HepG2 (cell line): ENCODE results near the gene SEMA4A. TPM values are rescaled to one million over a fixed set of nuclear protein-coding genes. Genes with fewer than 3 reads are reported as not detected.
A peak's percentile ranks its signal among the peaks of the same experiment; 100 is the strongest.

Source experiments
- ATAC-seq: fragments of 200-7000 bp; cut with Tn5 transposase; 3 replicates; pipeline ENCODE4 v1.9.1; 2020; ENCODE audit warnings: mild to moderate bottlenecking, moderate library complexity
- BruUV-seq: library from RNA; stranded (reverse); fragments of 400-500 nt; replicated peaks from 2 replicates; lab custom pipeline; 2021; lab: Mats Ljungman, UMichigan
- CTCF ChIA-PET: fragments of 300-600 bp; formaldehyde crosslinking; extraction: SDS; loops from one replicate; lab custom pipeline; 2021; ENCODE audit warnings: low total read pairs, inconsistent platforms, low intra/inter-chr PET ratio; lab: Yijun Ruan, JAX
- POLR2A ChIA-PET: fragments of 350-600 bp; sonication (Branson Sonifier 250); formaldehyde crosslinking; loops from one replicate; lab custom pipeline; 2020; ENCODE audit warnings: antibody characterized with exemption, inconsistent platforms; lab: Yijun Ruan, JAX
- DNase-seq: peaks from one replicate; pipeline ENCODE4 v3.0.0-alpha.2; 2015; ENCODE audit warnings: low spot score
- FAIRE-seq: peaks from 3 replicates; lab custom pipeline; 2011; peaks lifted over from hg19 to GRCh38; lab: Jason Lieb, UNC
- H2AFZ ChIP-seq: one replicate; pipeline ENCODE4 v1.6.1; 2011; ENCODE audit warnings: low read length, inconsistent platforms
- H3K27ac ChIP-seq: fragments of 300-600 bp; 3 replicates; pipeline ENCODE4 v1.8.0; 2011; ENCODE audit warnings: mixed run types, mild to moderate bottlenecking, mixed read lengths, low read length, inconsistent platforms; ENCODE audit not compliant: insufficient read depth; ENCODE audit errors: extremely low read length
- H3K27me3 ChIP-seq, 2 experiments: fragments of 200-600 bp in 1 of 2; 2 replicates in 1 of 2; 3 replicates in 1 of 2; pipeline versions ENCODE4 v1.6.0 to v1.8.0; 2011; ENCODE audit warnings: low read length in 2 of 2, mild to moderate bottlenecking in 2 of 2, moderate library complexity in 2 of 2, inconsistent platforms in 1 of 2; ENCODE audit not compliant: insufficient read depth in 2 of 2, control insufficient read depth in 1 of 2
- H3K36me3 ChIP-seq, 2 experiments: fragments of 200-600 bp in 1 of 2; replicated peaks in 1 of 2; 2 replicates in 1 of 2; 3 replicates in 1 of 2; pipeline versions ENCODE4 v1.5.1 to v1.8.0; 2011; ENCODE audit warnings: low read length in 2 of 2, inconsistent platforms in 1 of 2; ENCODE audit not compliant: insufficient read depth in 2 of 2, control insufficient read depth in 1 of 2
- H3K4me1 ChIP-seq: 2 replicates; pipeline ENCODE4 v1.5.1; 2012; ENCODE audit warnings: low read length, inconsistent platforms; ENCODE audit not compliant: insufficient read depth
- H3K4me2 ChIP-seq: 2 replicates; pipeline ENCODE4 v1.6.0; 2011; ENCODE audit warnings: low read depth, low read length, inconsistent platforms
- H3K4me3 ChIP-seq, 3 experiments: fragments of 200-600 bp in 1 of 3; sonication (generic), shearing (Covaris generic) in 1 of 3; replicated peaks in 1 of 3; 2 replicates each; pipeline ENCODE4 v1.5.1; 2011 to 2016; ENCODE audit warnings: low read length in 3 of 3, inconsistent platforms in 2 of 3, low read depth in 2 of 3, mild to moderate bottlenecking in 2 of 3, control low read depth in 1 of 3, mixed read lengths in 1 of 3; ENCODE audit not compliant: insufficient read depth in 1 of 3
- H3K79me2 ChIP-seq: one replicate; pipeline ENCODE4 v1.6.1; 2011; ENCODE audit warnings: low read length, inconsistent platforms; ENCODE audit not compliant: insufficient read depth
- H3K9ac ChIP-seq: 2 replicates; pipeline ENCODE4 v1.6.0; 2011; ENCODE audit warnings: mild to moderate bottlenecking, low read depth, low read length, inconsistent platforms; ENCODE audit not compliant: insufficient read depth
- H3K9me3 ChIP-seq: 2 replicates; pipeline ENCODE4 v1.5.1; 2012; ENCODE audit warnings: mild to moderate bottlenecking, low read length
- H4K20me1 ChIP-seq: 2 replicates; pipeline ENCODE4 v1.6.0; 2011; ENCODE audit warnings: inconsistent platforms, mild to moderate bottlenecking, low read length, moderate library complexity; ENCODE audit not compliant: insufficient read depth
- ATF2 ChIP-seq: sonication (generic); formaldehyde crosslinking; IDR thresholded peaks from 2 replicates; pipeline ENCODE4 v1.4.0; 2020; ENCODE audit warnings: missing genetic modification reagents
- DMAP1 ChIP-seq: IDR thresholded peaks from 2 replicates; pipeline ENCODE4 v1.6.1; 2016
- EEA1 ChIP-seq: sonication (generic); formaldehyde crosslinking; IDR thresholded peaks from 2 replicates; pipeline ENCODE4 v1.5.1; 2020; ENCODE audit warnings: mild to moderate bottlenecking, missing genetic modification reagents, borderline replicate concordance
- EHMT2 ChIP-seq: fragments of 200-600 bp; sonication (generic); IDR thresholded peaks from 2 replicates; pipeline ENCODE4 v1.7.0; 2017; ENCODE audit warnings: antibody characterized with exemption, low read depth, low read length, borderline replicate concordance
- ERF ChIP-seq: IDR thresholded peaks from 2 replicates; pipeline ENCODE4 v1.6.1; 2018; ENCODE audit warnings: missing biosample characterization, missing genetic modification reagents
- GATAD2A ChIP-seq: IDR thresholded peaks from 2 replicates; pipeline ENCODE4 v1.6.1; 2016
- HMGXB4 ChIP-seq, 2 experiments: sonication (generic) in 1 of 2; formaldehyde crosslinking in 1 of 2; IDR thresholded peaks; 2 replicates each; pipeline versions ENCODE4 v1.4.0 to v1.6.1; 2018 to 2020; ENCODE audit warnings: missing genetic modification reagents in 2 of 2, borderline replicate concordance in 1 of 2, low read depth in 1 of 2, mild to moderate bottlenecking in 1 of 2, missing biosample characterization in 1 of 2
- IRF2 ChIP-seq: IDR thresholded peaks from 2 replicates; pipeline ENCODE4 v1.6.1; 2018; ENCODE audit warnings: missing genetic modification reagents, missing compliant biosample characterization
- ISL2 ChIP-seq: sonication (generic); formaldehyde crosslinking; IDR thresholded peaks from 2 replicates; pipeline ENCODE4 v1.5.0; 2020; ENCODE audit warnings: missing genetic modification reagents
- MXD4 ChIP-seq: IDR thresholded peaks from 2 replicates; pipeline ENCODE4 v1.6.1; 2016; ENCODE audit warnings: mild to moderate bottlenecking, missing biosample characterization, missing genetic modification reagents
- POLR2G ChIP-seq: fragments of 200-400 bp; formaldehyde crosslinking; IDR thresholded peaks from 2 replicates; pipeline ENCODE4 v1.6.1; 2018; ENCODE audit warnings: mild to moderate bottlenecking, low read depth, low read length, moderate library complexity
- PPARG ChIP-seq: conservative IDR thresholded peaks from 2 replicates; pipeline ENCODE4 v1.6.1; 2016; ENCODE audit warnings: missing biosample characterization, missing genetic modification reagents
- SAP130 ChIP-seq: IDR thresholded peaks from 2 replicates; pipeline ENCODE4 v1.6.1; 2016; ENCODE audit warnings: low read depth
- SOX6 ChIP-seq, 2 experiments: fragments of 450-650 bp in 1 of 2; sonication (generic) in 1 of 2; formaldehyde crosslinking in 1 of 2; IDR thresholded peaks; 2 replicates each; pipeline versions ENCODE4 v1.4.0 to v1.6.1; 2017 to 2020; ENCODE audit warnings: antibody characterized with exemption in 1 of 2, mild to moderate bottlenecking in 1 of 2, missing genetic modification reagents in 1 of 2
- SRY ChIP-seq: sonication (generic); formaldehyde crosslinking; IDR thresholded peaks from 2 replicates; pipeline ENCODE4 v1.8.0; 2022; ENCODE audit warnings: mild to moderate bottlenecking, missing genetic modification reagents
- TBL1XR1 ChIP-seq: fragments of 150-350 bp; IDR thresholded peaks from 2 replicates; pipeline ENCODE4 v1.6.1; 2014; ENCODE audit warnings: borderline replicate concordance, low read length; ENCODE audit not compliant: partially characterized antibody
- TOE1 ChIP-seq: sonication (generic); formaldehyde crosslinking; IDR thresholded peaks from 2 replicates; pipeline ENCODE4 v1.4.0; 2020; ENCODE audit warnings: mild to moderate bottlenecking, missing genetic modification reagents
- ZNF224 ChIP-seq: sonication (generic); formaldehyde crosslinking; IDR thresholded peaks from 2 replicates; pipeline ENCODE4 v1.5.0; 2020; ENCODE audit warnings: mild to moderate bottlenecking, missing genetic modification reagents
- ZNF30 ChIP-seq: sonication (generic); formaldehyde crosslinking; IDR thresholded peaks from 2 replicates; pipeline ENCODE4 v1.5.0; 2020; ENCODE audit warnings: mild to moderate bottlenecking, missing genetic modification reagents
- ZNF446 ChIP-seq: sonication (generic); formaldehyde crosslinking; IDR thresholded peaks from 2 replicates; pipeline ENCODE4 v1.5.0; 2020; ENCODE audit warnings: mild to moderate bottlenecking, missing genetic modification reagents
- ZNF501 ChIP-seq: sonication (generic); formaldehyde crosslinking; IDR thresholded peaks from 2 replicates; pipeline ENCODE4 v1.5.1; 2020; ENCODE audit warnings: mild to moderate bottlenecking, moderate library complexity, missing genetic modification reagents
- ZNF839 ChIP-seq: sonication (generic); formaldehyde crosslinking; IDR thresholded peaks from 2 replicates; pipeline ENCODE4 v1.4.0; 2020; ENCODE audit warnings: missing genetic modification reagents, mild to moderate bottlenecking, borderline replicate concordance
- WGBS: methylation state at CpG from one replicate; pipeline ENCODE4 v1.1.6; 2017; ENCODE audit warnings: low lambda C conversion rate; 5-methylcytosine and 5-hydroxymethylcytosine counted together
- in situ Hi-C: cut with HindIII; loops from 2 replicates; pipeline ENCODE4 v1.10.0; 2017; ENCODE audit warnings: low pct_unique_long_range_greater_than_20kb; ENCODE audit not compliant: extremely low pct_ligation_motif_present
- intact Hi-C: fragments of 100-400 bp; cut with micrococcal nuclease; formaldehyde crosslinking; loops from one replicate; pipeline ENCODE4 v1.10.0; 2022; ENCODE audit not compliant: unreplicated experiment
- polyA plus RNA-seq, 8 experiments: library from polyadenylated mRNA; depleted of rRNA in 3 of 8; stranded (reverse) in 7 of 8; unstranded in 1 of 8; fragments of >200 nt; fragmentation: Illumina TruSeq in 4 of 8; extraction: Trizol in 4 of 8; gene quantifications; 2 replicates each; pipeline versions ENCODE4 v1.2.1 to v1.2.3, GENCODE V29; 2011 to 2016; ENCODE audit warnings: low read depth in 4 of 8, missing spikeins in 1 of 8, mixed read lengths in 1 of 8; ENCODE audit not compliant: insufficient read depth in 1 of 8
- total RNA-seq, 5 experiments: library from RNA; depleted of rRNA; stranded (reverse); fragments of >200 nt; fragmentation: Illumina TruSeq; extraction: Trizol; gene quantifications; 2 replicates each; pipeline ENCODE4 v1.2.3, GENCODE V29; 2016; ENCODE audit warnings: low read depth in 1 of 5

Gene SEMA4A
- total and polyA plus RNA-seq, 2 of the 13 experiments (the other 11 are each of a cell fraction or from before 2014, with no cell fraction given), result 0.09 to 0.20 TPM

- Histone ChIP-seq H3K9me3 (peaks cover 8% of the 10 kb centered on the region), H3K36me3 (peaks cover 0 to 4% of the 10 kb centered on the region in 2 experiments; a peak in 2 of 5 replicates), H3K4me1 (peaks cover 83% of the 10 kb centered on the region), H3K4me2 (peak within 1 kb of the TSS; percentile 90), H3K4me3 (peak within 1 kb of the TSS; percentile 81 to 97 (median 97)), H3K9ac (peak within 1 kb of the TSS; percentile 79), H3K27me3 (no peaks in the 10 kb centered on the region; a peak in 2 of 5 replicates), H2AFZ (no peak within 1 kb of the TSS), H4K20me1 (no peaks in the 10 kb centered on the region), H3K27ac (peak within 1 kb of the TSS; percentile 61), H3K79me2 (peaks cover 36% of the 10 kb centered on the region)
- POLR2A ChIA-PET, result interaction anchor here (0.6 to 2.5 kb wide), 10 partner anchors 9 to 89 kb away, joined by 3 to 32 read pairs (median 4); partner anchors contain the start of gene PMF1
- ATAC-seq, result peak; percentile 97
- CTCF ChIA-PET, result interaction anchor here (0.7 kb wide), 1 partner anchor 19 kb away, joined by 3 read pairs; the partner anchor contains the start of gene PMF1
- 56% methylated on average over 42 of the region's 59 CpGs for WGBS
- intact Hi-C loops (no loop called here), in situ Hi-C loops (no loop called here)
- no TSS peak for BruUV-seq
- FAIRE-seq, result peak; percentile 100
- peak; percentile 96 for DNase-seq
- TF ChIP-seq ZNF501 (CRISPR knock-in tag) (peak; percentile 93), SOX6 (IDR thresholded peaks at IDR 0.05) (no peak), SOX6 (CRISPR knock-in tag; IDR thresholded peaks at IDR 0.05) (peak; percentile 51), POLR2G (peak; percentile 80), HMGXB4 (CRISPR knock-in tag; IDR thresholded peaks at IDR 0.05; ENCODE audit: borderline replicate concordance in 1 of 2, low read depth in 1 of 2) (peak in 1 of 2 experiments; percentile 39; a peak in 1 of 4 replicates), MXD4 (CRISPR knock-in tag) (peak; percentile 28; the same call in 1 of the 2 replicates), TBL1XR1 (no peak), EHMT2 (0 out of 2 replicates have a peak, but pooled peaks have one; percentile 36), TOE1 (CRISPR knock-in tag) (no peak), ISL2 (CRISPR knock-in tag) (peak; percentile 23; the same call in 1 of the 2 replicates), EEA1 (CRISPR knock-in tag) (no peak), IRF2 (CRISPR knock-in tag) (0 out of 2 replicates have a peak, but pooled peaks have one; percentile 40), ATF2 (CRISPR knock-in tag) (0 out of 2 replicates have a peak, but pooled peaks have one; percentile 12), DMAP1 (CRISPR knock-in tag) (no peak), SAP130 (CRISPR knock-in tag) (peak; percentile 86), PPARG (CRISPR knock-in tag) (peak; percentile 27; the same call in 1 of the 2 replicates), ZNF446 (no peak), ZNF839 (CRISPR knock-in tag) (0 out of 2 replicates have a peak, but pooled peaks have one; percentile 5), ZNF224 (CRISPR knock-in tag) (peak; percentile 65; the same call in 1 of the 2 replicates), ZNF30 (CRISPR knock-in tag) (no peak), ERF (CRISPR knock-in tag) (peak; percentile 85), SRY (CRISPR knock-in tag) (0 out of 2 replicates have a peak, but pooled peaks have one; percentile 20), GATAD2A (peak; percentile 17; the same call in 1 of the 2 replicates)
Observed at GRCh38 chr1:156193488-156194299, 40.3 kb downstream of the SEMA4A start, which contains the start of gene SLC25A44. TSS of gene SLC25A44 (plus strand) at chr1:156194104. CDS start at chr1:156199848, 5,744 bp downstream.
